Measurements from ENCODE around the gene DCAF15. TPM values are rescaled to one million over a fixed set of nuclear protein-coding genes. Genes with fewer than 3 reads are reported as not detected.
"Not testable (repeated sequence)": the region's sequence is repeated elsewhere in the genome, so short reads cannot be mapped to it uniquely, and the experiment has no call there.

Gene DCAF15
- total and polyA plus RNA-seq, 3 donors from 2014 or later = 79.3 to 151 (median 82.6) TPM

DNA sequence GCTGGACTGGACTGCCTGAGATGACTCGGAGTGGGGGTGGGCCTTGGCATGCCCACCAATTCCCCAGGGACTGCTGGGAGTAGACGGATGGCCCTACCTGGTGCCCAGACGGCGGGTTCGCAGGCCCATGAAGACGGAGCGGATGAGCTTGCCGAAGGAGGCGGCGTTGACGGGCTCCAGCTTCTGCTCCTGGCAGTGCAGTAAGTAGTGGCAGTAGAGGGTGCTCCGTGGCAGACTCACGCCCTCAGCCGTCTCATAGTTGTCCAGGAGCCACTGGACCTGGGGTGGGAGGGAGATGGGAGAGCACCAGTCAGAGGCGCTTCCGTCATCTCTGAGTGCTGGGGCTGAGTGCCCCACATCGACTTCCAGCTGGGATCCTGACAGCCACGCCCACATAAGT lies 17.6 kb downstream of the DCAF15 start:
- Histone ChIP-seq H3K36me3 (ENCODE audit: low read depth, missing control alignments) (no peaks in the 10 kb centered on the region), H3K9me3 (no peaks in the 10 kb centered on the region), H3K4me3 (no peak overlapping the region), H3K4me1 (no peaks in the 10 kb centered on the region), H3K27me3 (no peaks in the 10 kb centered on the region), H3K27ac (no peak overlapping the region)
- TF ChIP-seq, protein P1, sequence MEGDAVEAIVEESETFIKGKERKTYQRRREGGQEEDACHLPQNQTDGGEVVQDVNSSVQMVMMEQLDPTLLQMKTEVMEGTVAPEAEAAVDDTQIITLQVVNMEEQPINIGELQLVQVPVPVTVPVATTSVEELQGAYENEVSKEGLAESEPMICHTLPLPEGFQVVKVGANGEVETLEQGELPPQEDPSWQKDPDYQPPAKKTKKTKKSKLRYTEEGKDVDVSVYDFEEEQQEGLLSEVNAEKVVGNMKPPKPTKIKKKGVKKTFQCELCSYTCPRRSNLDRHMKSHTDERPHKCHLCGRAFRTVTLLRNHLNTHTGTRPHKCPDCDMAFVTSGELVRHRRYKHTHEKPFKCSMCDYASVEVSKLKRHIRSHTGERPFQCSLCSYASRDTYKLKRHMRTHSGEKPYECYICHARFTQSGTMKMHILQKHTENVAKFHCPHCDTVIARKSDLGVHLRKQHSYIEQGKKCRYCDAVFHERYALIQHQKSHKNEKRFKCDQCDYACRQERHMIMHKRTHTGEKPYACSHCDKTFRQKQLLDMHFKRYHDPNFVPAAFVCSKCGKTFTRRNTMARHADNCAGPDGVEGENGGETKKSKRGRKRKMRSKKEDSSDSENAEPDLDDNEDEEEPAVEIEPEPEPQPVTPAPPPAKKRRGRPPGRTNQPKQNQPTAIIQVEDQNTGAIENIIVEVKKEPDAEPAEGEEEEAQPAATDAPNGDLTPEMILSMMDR (IDR thresholded peaks at IDR 0.05) = no peak
- no peak for TF ChIP-seq POLR2A (IDR thresholded peaks at IDR 0.05)
- intact Hi-C loops (cut with DNase I; ENCODE audit: low total_unique reads) = no loop called here
- WGBS, 2 donors = 93 to 96% methylated on average over 7 to 18 of the region's 18 CpGs
- DNase-seq = no peak

DNA sequence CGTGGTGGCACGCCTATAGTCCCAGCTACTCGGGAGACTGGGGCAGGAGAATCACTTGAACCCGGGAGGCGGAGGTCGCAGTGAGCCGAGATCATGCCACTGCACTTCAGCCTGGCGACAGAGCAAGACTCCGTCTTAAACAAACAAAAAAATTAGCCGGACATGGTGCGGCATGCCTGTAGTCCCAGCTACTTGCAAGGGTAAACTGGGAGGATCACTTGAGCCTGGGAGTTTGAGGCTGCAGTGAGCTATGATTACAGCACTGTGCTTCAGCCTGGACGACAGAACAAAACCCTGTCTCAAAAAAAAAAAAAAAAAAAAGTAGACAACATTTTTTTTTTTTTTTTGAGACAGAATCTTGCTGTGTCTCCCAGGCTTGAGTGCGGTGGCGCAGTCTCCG lies 19.6 kb downstream of the DCAF15 start:
- not testable (repeated sequence) for H3K36me3 ChIP-seq (ENCODE audit: low read depth, missing control alignments)

DNA sequence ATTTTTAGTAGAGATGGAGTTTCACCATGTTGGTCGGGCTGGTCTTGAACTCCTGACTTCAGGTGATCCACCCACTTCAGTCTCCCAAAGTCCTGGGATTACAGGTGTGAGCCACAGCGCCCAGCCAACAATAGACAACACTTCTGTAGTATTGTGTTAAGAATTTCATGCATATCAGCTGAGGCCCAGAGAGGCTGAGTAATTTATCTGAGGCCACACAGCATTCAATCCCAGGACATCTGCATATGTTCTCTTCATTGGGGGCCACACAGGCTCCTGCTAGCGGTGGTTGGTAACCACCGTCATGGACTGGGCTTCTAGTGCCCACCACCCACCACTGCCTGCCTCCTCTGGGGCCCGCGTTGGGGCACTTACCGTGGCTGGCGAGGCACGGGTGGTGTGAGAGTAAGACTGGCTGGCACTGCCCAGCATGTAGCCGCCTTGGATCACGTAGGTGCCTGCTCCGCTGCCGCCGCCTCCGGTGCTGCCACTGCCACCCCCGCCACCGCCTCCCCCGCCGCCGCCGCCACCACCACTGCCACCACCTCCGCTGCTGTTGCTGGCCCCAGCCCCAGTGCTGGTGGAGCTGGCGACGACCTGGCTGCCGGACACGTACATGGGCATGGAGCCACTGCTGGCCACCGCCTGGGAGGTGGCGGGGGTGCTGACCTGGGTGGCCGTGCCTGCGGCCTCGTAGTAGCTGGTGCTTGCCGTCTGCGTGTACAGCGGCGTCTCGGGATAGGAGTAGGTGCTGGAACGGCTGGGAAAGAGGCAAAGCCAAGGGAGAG lies 20.3 kb downstream of the DCAF15 start:
- no peak overlapping the region for H3K4me3 ChIP-seq
- DNase-seq = no peak
- intact Hi-C loops (cut with DNase I; ENCODE audit: low total_unique reads) = no loop called here
- H3K36me3 ChIP-seq (ENCODE audit: low read depth, missing control alignments) = no peaks in the 10 kb centered on the region
- TF ChIP-seq, protein P1 (IDR thresholded peaks at IDR 0.05) = no peak
- TF ChIP-seq POLR2A (IDR thresholded peaks at IDR 0.05) = no peak
- H3K27me3 ChIP-seq = no peaks in the 10 kb centered on the region
- no peaks in the 10 kb centered on the region for H3K9me3 ChIP-seq
- 90 to 95% methylated on average over 23 to 37 of the region's 37 CpGs for WGBS, 2 donors
- H3K27ac ChIP-seq = no peak overlapping the region
- no peaks in the 10 kb centered on the region for H3K4me1 ChIP-seq

More for the DNA sequence above, 19.6 kb downstream of the DCAF15 start:
- DNase-seq; H3K27me3 ChIP-seq; H3K4me1 ChIP-seq; H3K27ac ChIP-seq; H3K4me3 ChIP-seq; H3K9me3 ChIP-seq; intact Hi-C loops (cut with DNase I; ENCODE audit: low total_unique reads): not testable (repeated sequence)
- 90 to 93% methylated on average over 15 of the region's 15 CpGs for WGBS, 2 donors

DNA sequence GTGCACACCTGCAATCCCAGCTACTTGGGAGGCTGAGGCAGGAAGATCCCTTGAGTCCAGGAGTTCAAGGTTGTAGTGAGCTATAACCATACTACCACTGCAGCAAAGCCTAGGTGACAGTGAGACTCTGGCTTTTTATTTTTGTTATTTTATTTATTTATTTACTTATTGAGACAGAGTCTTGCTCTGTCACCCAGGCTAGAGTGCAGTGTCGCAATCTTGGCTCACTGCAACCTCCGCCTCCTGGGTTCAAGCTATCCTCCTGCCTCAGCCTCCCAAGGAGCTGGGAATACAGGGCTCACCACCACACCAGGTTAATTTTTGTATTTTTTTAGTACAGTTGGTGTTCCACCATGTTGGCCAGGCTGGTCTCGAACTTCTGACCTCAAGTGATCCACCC lies 21.2 kb downstream of the DCAF15 start:
- H3K4me3 ChIP-seq; intact Hi-C loops (cut with DNase I; ENCODE audit: low total_unique reads); H3K4me1 ChIP-seq; H3K36me3 ChIP-seq (ENCODE audit: low read depth, missing control alignments); DNase-seq; H3K9me3 ChIP-seq; H3K27ac ChIP-seq; H3K27me3 ChIP-seq: not testable (repeated sequence)
- 92 to 98% methylated on average over 3 of the region's 3 CpGs for WGBS, 2 donors

DNA sequence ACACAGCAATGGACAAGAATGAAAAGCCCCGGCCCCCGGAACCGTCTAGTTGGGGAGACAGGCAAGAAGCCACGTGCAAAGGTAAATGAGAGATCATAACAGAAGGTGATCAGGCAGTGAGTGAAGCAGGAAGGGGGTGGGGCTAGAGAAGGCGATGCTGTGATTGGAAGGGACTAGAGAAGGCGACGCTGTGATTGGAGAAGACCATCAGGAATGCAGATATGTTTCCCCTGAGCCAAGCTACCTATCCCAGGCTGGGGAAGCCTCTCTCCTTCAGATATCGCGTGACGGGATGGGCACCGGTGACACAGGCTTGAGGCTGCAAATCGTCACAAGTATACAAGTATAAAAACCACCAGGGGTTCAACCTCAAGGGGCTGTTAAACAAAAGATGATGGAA lies 21.8 kb downstream of the DCAF15 start:
- peak; percentile 31 for DNase-seq
- intact Hi-C loops (cut with DNase I; ENCODE audit: low total_unique reads) = no loop called here
- peaks cover 5% of the 10 kb centered on the region for H3K4me1 ChIP-seq
- H3K27me3 ChIP-seq = no peaks in the 10 kb centered on the region
- H3K36me3 ChIP-seq (ENCODE audit: low read depth, missing control alignments) = no peaks in the 10 kb centered on the region
- no peak overlapping the region for H3K4me3 ChIP-seq
- TF ChIP-seq, protein P1 (IDR thresholded peaks at IDR 0.05) = no peak
- 72% methylated on average over 12 of the region's 12 CpGs for WGBS, 2 donors
- no peaks in the 10 kb centered on the region for H3K9me3 ChIP-seq
- no peak overlapping the region for H3K27ac ChIP-seq

DNA sequence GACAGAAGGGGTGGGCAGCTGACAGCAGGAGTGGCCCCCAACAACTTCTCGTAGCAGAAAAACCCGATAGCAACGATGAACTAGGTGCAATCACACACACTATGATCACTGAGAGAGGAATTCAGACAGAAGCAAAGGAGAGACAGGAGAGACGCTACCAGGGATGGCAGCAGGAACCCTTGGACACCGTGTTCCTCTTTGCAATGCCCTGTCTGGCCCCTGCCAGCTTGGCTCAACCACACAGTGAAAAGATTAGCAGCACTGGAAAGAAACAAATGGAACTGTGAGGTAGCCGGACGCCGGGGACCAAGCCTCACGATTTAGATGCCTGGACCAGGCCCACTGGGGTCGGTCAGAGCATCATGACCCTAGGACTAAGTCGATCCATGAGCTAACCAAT lies 23.6 kb downstream of the DCAF15 start:
- no peak for TF ChIP-seq POLR2A (IDR thresholded peaks at IDR 0.05)
- TF ChIP-seq, protein P1 (IDR thresholded peaks at IDR 0.05) = no peak
- H3K27me3 ChIP-seq = no peaks in the 10 kb centered on the region
- no peaks in the 10 kb centered on the region for H3K36me3 ChIP-seq (ENCODE audit: low read depth, missing control alignments)
- H3K4me1 ChIP-seq = peaks cover 5% of the 10 kb centered on the region
- no peak overlapping the region for H3K4me3 ChIP-seq
- H3K9me3 ChIP-seq = no peaks in the 10 kb centered on the region
- WGBS, 2 donors = 73 to 76% methylated on average over 11 of the region's 11 CpGs
- no peak for DNase-seq
- intact Hi-C loops (cut with DNase I; ENCODE audit: low total_unique reads) = no loop called here
- H3K27ac ChIP-seq = no peak overlapping the region
